ENCODE measurements around the gene EGLN3.

Gene EGLN3

DNA sequence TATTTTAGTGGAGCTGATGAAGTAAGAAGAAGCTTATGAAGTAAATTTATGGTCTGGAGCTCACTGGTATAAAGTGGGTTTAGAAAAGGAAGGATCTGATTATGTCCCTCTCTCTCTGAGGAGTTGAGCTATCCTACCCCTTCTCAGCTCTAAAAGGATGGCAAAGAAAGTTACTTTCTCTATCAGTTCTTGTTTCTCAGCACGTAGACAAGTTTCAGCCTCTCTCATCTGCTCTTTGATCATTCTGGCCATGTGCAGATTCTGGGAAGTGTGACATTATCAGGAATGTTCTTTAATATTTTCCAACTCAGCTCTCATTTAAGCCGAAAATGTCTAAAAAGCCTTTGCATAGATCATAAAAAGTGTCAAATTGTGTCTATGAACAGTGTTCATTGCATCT, 5.8 kb upstream of the EGLN3 start:
- TF ChIP-seq, protein P1, sequence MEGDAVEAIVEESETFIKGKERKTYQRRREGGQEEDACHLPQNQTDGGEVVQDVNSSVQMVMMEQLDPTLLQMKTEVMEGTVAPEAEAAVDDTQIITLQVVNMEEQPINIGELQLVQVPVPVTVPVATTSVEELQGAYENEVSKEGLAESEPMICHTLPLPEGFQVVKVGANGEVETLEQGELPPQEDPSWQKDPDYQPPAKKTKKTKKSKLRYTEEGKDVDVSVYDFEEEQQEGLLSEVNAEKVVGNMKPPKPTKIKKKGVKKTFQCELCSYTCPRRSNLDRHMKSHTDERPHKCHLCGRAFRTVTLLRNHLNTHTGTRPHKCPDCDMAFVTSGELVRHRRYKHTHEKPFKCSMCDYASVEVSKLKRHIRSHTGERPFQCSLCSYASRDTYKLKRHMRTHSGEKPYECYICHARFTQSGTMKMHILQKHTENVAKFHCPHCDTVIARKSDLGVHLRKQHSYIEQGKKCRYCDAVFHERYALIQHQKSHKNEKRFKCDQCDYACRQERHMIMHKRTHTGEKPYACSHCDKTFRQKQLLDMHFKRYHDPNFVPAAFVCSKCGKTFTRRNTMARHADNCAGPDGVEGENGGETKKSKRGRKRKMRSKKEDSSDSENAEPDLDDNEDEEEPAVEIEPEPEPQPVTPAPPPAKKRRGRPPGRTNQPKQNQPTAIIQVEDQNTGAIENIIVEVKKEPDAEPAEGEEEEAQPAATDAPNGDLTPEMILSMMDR (IDR thresholded peaks at IDR 0.05; ENCODE audit: insufficient read depth, low read depth, low read length, missing control alignments) = no peak
- H3K4me3 ChIP-seq (ENCODE audit: low read length) = no peak overlapping the region
- no peak for DNase-seq (ENCODE audit: low read depth)

- no peak for DNase-seq (ENCODE audit: low read depth)
- no peak overlapping the region for H3K4me3 ChIP-seq (ENCODE audit: low read length)
- TF ChIP-seq, protein P1 (IDR thresholded peaks at IDR 0.05; ENCODE audit: insufficient read depth, low read depth, low read length, missing control alignments) = no peak
Measured at GRCh38 chr14:33954016-33954598, 3.2 kb upstream of the EGLN3 start.

GRCh38 chr14:33952541-33952940, 1.7 kb upstream of the EGLN3 start:
- H3K4me3 ChIP-seq (ENCODE audit: low read length) = no peak overlapping the region
- TF ChIP-seq, protein P1 (IDR thresholded peaks at IDR 0.05; ENCODE audit: insufficient read depth, low read depth, low read length, missing control alignments) = no peak
- DNase-seq (ENCODE audit: low read depth) = no peak

DNA sequence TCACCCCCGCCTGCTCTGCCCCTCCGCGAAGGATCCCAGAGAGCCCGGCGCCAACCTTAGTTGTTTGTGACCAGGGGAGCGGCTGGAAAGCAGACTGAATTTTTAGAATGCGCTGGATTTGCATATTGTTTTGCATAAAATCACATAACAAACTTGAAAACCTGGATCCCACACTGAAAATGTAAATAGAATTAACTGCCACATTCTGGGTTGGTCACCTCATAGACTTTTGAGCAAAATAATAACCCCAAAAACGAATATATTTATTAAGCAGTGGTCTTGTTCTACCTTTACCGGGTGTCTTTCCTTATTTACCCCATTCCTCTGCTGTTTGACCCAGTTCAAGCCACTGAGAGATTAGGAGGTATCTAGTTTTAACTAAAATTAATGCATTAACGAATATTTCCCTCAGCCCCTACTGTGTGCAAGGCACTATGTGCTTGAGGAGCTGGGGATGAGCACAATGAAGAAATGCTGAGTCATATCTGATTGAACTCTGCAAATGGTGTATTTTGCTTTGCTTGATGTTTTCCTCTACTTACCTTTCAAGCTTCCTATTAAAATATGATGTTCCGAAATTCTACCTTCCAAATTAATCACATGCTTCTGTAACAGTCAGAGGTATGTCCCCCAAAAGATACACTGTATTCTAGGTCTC, 438 bp upstream of the EGLN3 start:
- DNase-seq (ENCODE audit: low read depth) = no peak
- TF ChIP-seq, protein P1 (IDR thresholded peaks at IDR 0.05; ENCODE audit: insufficient read depth, low read depth, low read length, missing control alignments) = no peak
- peak overlapping the region; percentile 94 for H3K4me3 ChIP-seq (ENCODE audit: low read length)

- no peak for DNase-seq (ENCODE audit: low read depth)
Measured at GRCh38 chr14:33949411-33949893, 1.4 kb downstream of the EGLN3 start.

DNA sequence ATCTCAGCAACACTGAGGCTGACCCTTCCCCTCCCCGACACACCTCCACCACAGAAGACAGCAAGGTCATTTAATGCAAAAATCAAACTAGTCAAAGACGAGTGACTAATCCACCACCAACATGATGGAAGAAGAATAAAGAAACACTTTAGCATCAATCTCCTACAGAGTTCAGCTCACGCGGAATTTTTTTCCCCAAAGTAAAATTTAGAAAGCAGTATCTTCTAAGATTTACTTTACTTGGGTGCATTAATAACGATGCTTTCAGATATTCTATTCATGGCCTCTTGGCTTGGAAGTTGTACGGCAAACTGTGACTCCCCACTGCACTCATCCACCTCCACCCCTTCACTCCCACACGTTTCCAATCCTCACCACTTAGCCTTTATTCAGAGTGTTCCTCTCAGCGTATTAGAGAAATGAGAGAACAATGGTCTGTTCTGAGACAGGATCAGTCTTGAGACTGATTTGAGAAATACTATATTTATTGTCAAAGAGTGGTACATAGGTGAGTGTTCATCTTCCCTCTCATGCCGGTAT, 1.9 kb downstream of the EGLN3 start:
- no peak for DNase-seq (ENCODE audit: low read depth)
- TF ChIP-seq, protein P1 (IDR thresholded peaks at IDR 0.05; ENCODE audit: insufficient read depth, low read depth, low read length, missing control alignments) = no peak
- peak overlapping the region; percentile 94 for H3K4me3 ChIP-seq (ENCODE audit: low read length)

More at GRCh38 chr14:33949411-33949893, 1.4 kb downstream of the EGLN3 start:
- TF ChIP-seq, protein P1 (IDR thresholded peaks at IDR 0.05; ENCODE audit: insufficient read depth, low read depth, low read length, missing control alignments) = no peak
- H3K4me3 ChIP-seq (ENCODE audit: low read length) = peak overlapping the region; percentile 94

Data from epithelial cell of esophagus (primary cell).